ENCODE data around the gene WDR12.

WDR12 gene

GRCh38 chr2:202933958-202934357 lies 22.5 kb upstream of the WDR12 start:
- no peak overlapping the region for H3K4me2 ChIP-seq (ENCODE audit: low read length)
- TF ChIP-seq EZH2 (IDR thresholded peaks at IDR 0.05; ENCODE audit: borderline replicate concordance, low read length), result no peak
- TF ChIP-seq CTCF (IDR thresholded peaks at IDR 0.05; ENCODE audit: low read length), result no peak
- no peaks in the 10 kb centered on the region for H3K27me3 ChIP-seq (ENCODE audit: insufficient read depth, low read length)

GRCh38 chr2:202933139-202933510 lies 21.7 kb upstream of the WDR12 start:
- Histone ChIP-seq H3F3A (ENCODE audit: insufficient read depth, low read length) (no peaks in the 10 kb centered on the region), H3K27me3 (ENCODE audit: insufficient read depth, low read length) (no peaks in the 10 kb centered on the region), H3K9ac (ENCODE audit: low read length) (no peak overlapping the region), H3K4me1 (ENCODE audit: insufficient read depth, low read length, severe bottlenecking) (no peaks in the 10 kb centered on the region), H3K4me3 (ENCODE audit: low read depth, low read length, poor library complexity, severe bottlenecking) (no peak overlapping the region), H3K27ac (ENCODE audit: low read depth, low read length, poor library complexity, severe bottlenecking) (no peak overlapping the region), H3K79me2 (ENCODE audit: insufficient read depth, low read length) (no peaks in the 10 kb centered on the region), H3K36me3 (ENCODE audit: insufficient read depth, low read length) (no peaks in the 10 kb centered on the region), H3K9me2 (ENCODE audit: low read depth, low read length) (no peaks in the 10 kb centered on the region), H3K9me3 (ENCODE audit: low read length) (no peaks in the 10 kb centered on the region), H3K4me2 (ENCODE audit: low read length) (no peak overlapping the region), H4K20me1 (ENCODE audit: insufficient read depth, low read length) (no peaks in the 10 kb centered on the region), H2AFZ (ENCODE audit: low read length) (no peak overlapping the region)
- TF ChIP-seq CTCF (IDR thresholded peaks at IDR 0.05; ENCODE audit: low read length), result no peak

More at GRCh38 chr2:202933958-202934357, 22.5 kb upstream of the WDR12 start:
- Histone ChIP-seq H4K20me1 (ENCODE audit: insufficient read depth, low read length) (no peaks in the 10 kb centered on the region), H3K79me2 (ENCODE audit: insufficient read depth, low read length) (no peaks in the 10 kb centered on the region), H2AFZ (ENCODE audit: low read length) (no peak overlapping the region), H3K27ac (ENCODE audit: low read depth, low read length, poor library complexity, severe bottlenecking) (no peak overlapping the region), H3K9ac (ENCODE audit: low read length) (no peak overlapping the region), H3K4me1 (ENCODE audit: insufficient read depth, low read length, severe bottlenecking) (no peaks in the 10 kb centered on the region), H3K9me2 (ENCODE audit: low read depth, low read length) (no peaks in the 10 kb centered on the region), H3K36me3 (ENCODE audit: insufficient read depth, low read length) (peaks cover 4% of the 10 kb centered on the region; the same call in 1 of the 2 replicates), H3K9me3 (ENCODE audit: low read length) (no peaks in the 10 kb centered on the region), H3F3A (ENCODE audit: insufficient read depth, low read length) (no peaks in the 10 kb centered on the region), H3K4me3 (ENCODE audit: low read depth, low read length, poor library complexity, severe bottlenecking) (no peak overlapping the region)

- TF ChIP-seq EZH2 (IDR thresholded peaks at IDR 0.05; ENCODE audit: borderline replicate concordance, low read length) (no peak), CTCF (IDR thresholded peaks at IDR 0.05; ENCODE audit: low read length) (no peak)
- Histone ChIP-seq H3K36me3 (ENCODE audit: insufficient read depth, low read length) (no peaks in the 10 kb centered on the region), H4K20me1 (ENCODE audit: insufficient read depth, low read length) (no peaks in the 10 kb centered on the region), H2AFZ (ENCODE audit: low read length) (no peak overlapping the region), H3K9me3 (ENCODE audit: low read length) (no peaks in the 10 kb centered on the region), H3F3A (ENCODE audit: insufficient read depth, low read length) (no peaks in the 10 kb centered on the region), H3K27ac (ENCODE audit: low read depth, low read length, poor library complexity, severe bottlenecking) (no peak overlapping the region), H3K4me3 (ENCODE audit: low read depth, low read length, poor library complexity, severe bottlenecking) (no peak overlapping the region), H3K79me2 (ENCODE audit: insufficient read depth, low read length) (no peaks in the 10 kb centered on the region), H3K9ac (ENCODE audit: low read length) (no peak overlapping the region), H3K4me2 (ENCODE audit: low read length) (no peak overlapping the region), H3K4me1 (ENCODE audit: insufficient read depth, low read length, severe bottlenecking) (no peaks in the 10 kb centered on the region), H3K9me2 (ENCODE audit: low read depth, low read length) (no peaks in the 10 kb centered on the region), H3K27me3 (ENCODE audit: insufficient read depth, low read length) (no peaks in the 10 kb centered on the region)
Measured at GRCh38 chr2:202932425-202933138, 21.1 kb upstream of the WDR12 start.
